CD4-positive, alpha-beta T cell (primary cell): ENCODE results near the gene C8G. TPM values are rescaled to one million over a fixed set of nuclear protein-coding genes. Genes with fewer than 3 reads are reported as not detected.

Experiments used
- ATAC-seq: fragments of 200-7000 bp; cut with Tn5 transposase; one replicate; pipeline ENCODE4 v1.10.0; 2022; ENCODE audit warnings: mild to moderate bottlenecking; ENCODE audit not compliant: poor library complexity
- CTCF ChIA-PET: fragments of 350-600 bp; sonication (Branson Sonifier 250); formaldehyde crosslinking; loops from one replicate; lab custom pipeline; 2021; ENCODE audit warnings: antibody characterized with exemption, inconsistent platforms; lab: Charles Lee
- POLR2A ChIA-PET: fragments of 350-600 bp; sonication (Branson Sonifier 250); formaldehyde crosslinking; loops from one replicate; lab custom pipeline; 2021; ENCODE audit warnings: antibody characterized with exemption, inconsistent platforms; lab: Charles Lee
- DNase-seq, 14 experiments: peaks; one replicate each; pipeline ENCODE4 v3.0.0-alpha.2; 2013 to 2020; ENCODE audit warnings: mixed read lengths in 2 of 14
- H3K27ac ChIP-seq, 2 donors: one replicate each; pipeline versions ENCODE4 v1.5.1 to v1.7.0; 2013; ENCODE audit warnings: low read length in 2 of 2, low read depth in 1 of 2, mild to moderate bottlenecking in 1 of 2
- H3K27me3 ChIP-seq, 2 experiments: 1 replicate in 1 of 2; 2 replicates in 1 of 2; pipeline versions ENCODE4 v1.6.1 to v1.7.0; 2013; ENCODE audit warnings: low read length in 2 of 2, control low read depth in 1 of 2, mild to moderate bottlenecking in 1 of 2, moderate library complexity in 1 of 2; ENCODE audit not compliant: insufficient read depth in 2 of 2, control insufficient read depth in 1 of 2
- H3K36me3 ChIP-seq: one replicate; pipeline ENCODE4 v1.6.1; 2013; ENCODE audit warnings: low read length, control low read depth; ENCODE audit not compliant: insufficient read depth
- H3K4me1 ChIP-seq: one replicate; pipeline ENCODE4 v1.6.1; 2013; ENCODE audit warnings: low read length, control low read depth; ENCODE audit not compliant: insufficient read depth
- H3K4me3 ChIP-seq: one replicate; pipeline ENCODE4 v1.5.1; 2013; ENCODE audit warnings: mild to moderate bottlenecking, low read length, moderate library complexity
- H3K9me3 ChIP-seq, 2 experiments: 1 replicate in 1 of 2; 2 replicates in 1 of 2; pipeline versions ENCODE4 v1.6.1 to v1.7.0; 2013; ENCODE audit warnings: low read length in 2 of 2, mild to moderate bottlenecking in 2 of 2, control low read depth in 1 of 2, moderate library complexity in 1 of 2; ENCODE audit not compliant: control insufficient read depth in 1 of 2, insufficient read depth in 1 of 2
- H3K27ac Mint-ChIP-seq: one replicate; pipeline ENCODE4 v1.8.0; 2020; ENCODE audit warnings: mixed read lengths
- H3K27me3 Mint-ChIP-seq: one replicate; pipeline ENCODE4 v1.8.0; 2021; ENCODE audit warnings: mixed read lengths
- H3K36me3 Mint-ChIP-seq: one replicate; pipeline ENCODE4 v1.8.0; 2021; ENCODE audit warnings: low read depth, mixed read lengths
- H3K4me1 Mint-ChIP-seq: one replicate; pipeline ENCODE4 v1.8.0; 2021; ENCODE audit warnings: low read depth, mixed read lengths
- H3K4me3 Mint-ChIP-seq: one replicate; pipeline ENCODE4 v1.8.0; 2020; ENCODE audit warnings: mild to moderate bottlenecking, mixed read lengths
- H3K9me3 Mint-ChIP-seq: one replicate; pipeline ENCODE4 v1.8.0; 2020; ENCODE audit warnings: mixed read lengths
- CTCF ChIP-seq: fragments of 200-600 bp; IDR thresholded peaks from one replicate; pipeline ENCODE4 v1.8.0; 2022; ENCODE audit warnings: antibody characterized with exemption, mild to moderate bottlenecking
- intact Hi-C, 2 experiments: fragments of 100-400 bp; cut with DNase I in 1 of 2; cut with micrococcal nuclease in 1 of 2; formaldehyde crosslinking; loops; one replicate each; pipeline versions ENCODE4 v1.15.1 to v1.9.0; 2023 to 2025; cut with DNase I, micrococcal nuclease
- total RNA-seq, 174 experiments: library from RNA in 2 of 174; stranded (reverse) in 2 of 174; gene quantifications; one replicate each; pipeline ENCODE4 v1.2.3 and lab custom pipeline; 2021 to 2026

Gene C8G
- total RNA-seq, 2 experiments from 2014 or later = not detected

GRCh38 chr9:136984464-136985026, 39.5 kb downstream of the C8G start:
- Histone ChIP-seq H3K36me3 (no peaks in the 10 kb centered on the region), H3K4me3 (no peak overlapping the region), H3K4me1 (peaks cover 17% of the 10 kb centered on the region), H3K27me3 (peaks cover 20 to 33% of the 10 kb centered on the region in 2 experiments), H3K9me3 (peaks cover 0 to 14% of the 10 kb centered on the region in 2 experiments), H3K27ac (no peak overlapping the region)
- Mint-ChIP-seq H3K4me1 (peaks cover 5% of the 10 kb centered on the region), H3K4me3 (no peak overlapping the region), H3K27ac (no peak overlapping the region), H3K9me3 (no peaks in the 10 kb centered on the region), H3K27me3 (peaks cover 38% of the 10 kb centered on the region), H3K36me3 (no peaks in the 10 kb centered on the region)
- intact Hi-C loops = no loop called here
- no peak for DNase-seq
- CTCF ChIA-PET = interaction anchor here (1.3 kb wide), 1 partner anchor 143 kb away, joined by 3 read pairs; the partner anchor contains the start of gene AJM1
- no peak for TF ChIP-seq CTCF
- POLR2A ChIA-PET = interaction anchor here (1.5 kb wide), 1 partner anchor 24 kb away, joined by 3 read pairs; no protein-coding TSS in a partner anchor
- ATAC-seq = no peak

DNA sequence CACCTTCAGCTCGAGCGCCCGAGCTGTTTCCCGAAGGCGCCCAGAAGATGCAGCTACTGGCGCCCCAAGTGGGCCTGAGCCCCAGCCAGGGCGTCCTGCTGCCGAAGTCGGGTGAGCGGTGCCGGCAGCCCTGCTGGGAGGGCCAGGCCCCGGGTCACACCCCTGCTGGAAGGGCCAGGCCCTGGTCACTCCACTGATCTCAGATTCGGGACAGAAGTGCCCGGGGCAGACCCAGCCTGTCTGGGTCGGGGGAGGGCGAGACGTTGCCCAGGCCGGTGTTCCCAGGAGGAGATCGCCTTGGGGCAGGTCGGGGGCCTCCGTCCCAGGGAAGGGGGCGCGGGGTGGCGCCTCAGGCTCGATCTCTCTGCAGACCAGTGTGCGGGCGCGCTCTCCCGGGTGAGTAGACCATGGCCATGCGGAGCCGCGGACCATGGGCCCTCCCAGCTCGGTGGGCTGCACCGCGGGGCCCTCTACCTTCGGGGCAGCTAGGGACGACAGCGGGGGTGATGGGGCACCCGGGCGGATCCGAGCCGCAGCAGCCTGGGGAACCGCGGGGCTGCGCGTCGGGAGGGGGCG, 40.1 kb downstream of the C8G start:
- Mint-ChIP-seq H3K36me3 (no peaks in the 10 kb centered on the region), H3K9me3 (no peaks in the 10 kb centered on the region), H3K27ac (no peak overlapping the region), H3K4me1 (peaks cover 5% of the 10 kb centered on the region), H3K4me3 (no peak overlapping the region), H3K27me3 (peaks cover 38% of the 10 kb centered on the region)
- peaks cover 15% of the 10 kb centered on the region for H3K4me1 ChIP-seq
- H3K27me3 ChIP-seq = peaks cover 20 to 33% of the 10 kb centered on the region in 2 experiments
- no peak overlapping the region for H3K4me3 ChIP-seq
- ATAC-seq = peak; percentile 43
- no peak for DNase-seq
- TF ChIP-seq CTCF = no peak
- H3K27ac ChIP-seq = no peak overlapping the region
- ChIA-PET POLR2A (interaction anchor here (1.5 kb wide), 1 partner anchor 25 kb away, joined by 3 read pairs; no protein-coding TSS in a partner anchor), CTCF (interaction anchor here (1.3 kb wide), 1 partner anchor 143 kb away, joined by 3 read pairs; the partner anchor contains the start of gene AJM1)
- intact Hi-C loops = no loop called here
- H3K36me3 ChIP-seq = no peaks in the 10 kb centered on the region
- peaks cover 0 to 11% of the 10 kb centered on the region in 2 experiments for H3K9me3 ChIP-seq

DNA sequence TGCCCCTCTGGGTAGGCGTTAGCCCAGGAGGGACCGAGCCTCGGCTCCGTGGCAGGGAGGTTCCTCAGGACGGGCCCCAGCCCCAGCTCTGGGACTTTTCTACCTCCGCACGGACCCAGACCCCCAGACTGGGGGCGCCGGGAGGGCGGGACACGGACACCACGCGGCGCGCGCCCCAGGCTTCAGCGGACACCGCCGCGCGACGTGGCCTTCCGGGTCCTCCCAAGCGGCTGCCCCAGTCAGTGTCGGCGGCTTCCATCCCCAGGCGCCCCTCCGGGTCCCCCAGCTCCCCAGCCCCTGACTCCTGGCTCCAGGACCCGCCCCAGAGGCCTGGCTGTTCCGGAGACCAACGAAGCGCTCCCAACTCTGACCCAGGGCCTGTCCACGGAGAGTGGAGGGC, 40.8 kb downstream of the C8G start:
- ATAC-seq = no peak
- H3K4me1 ChIP-seq = peaks cover 15% of the 10 kb centered on the region
- no peak overlapping the region for H3K27ac Mint-ChIP-seq
- no peak overlapping the region for H3K27ac ChIP-seq
- H3K27me3 Mint-ChIP-seq = peaks cover 33% of the 10 kb centered on the region
- peaks cover 20 to 33% of the 10 kb centered on the region in 2 experiments for H3K27me3 ChIP-seq
- no peak for DNase-seq
- peaks cover 0 to 11% of the 10 kb centered on the region in 2 experiments for H3K9me3 ChIP-seq
- no peaks in the 10 kb centered on the region for H3K36me3 ChIP-seq
- H3K4me1 Mint-ChIP-seq = peaks cover 10% of the 10 kb centered on the region
- H3K36me3 Mint-ChIP-seq = no peaks in the 10 kb centered on the region
- no peak overlapping the region for H3K4me3 ChIP-seq
- CTCF ChIA-PET = interaction anchor here (1.3 kb wide), 1 partner anchor 144 kb away, joined by 3 read pairs; the partner anchor contains the start of gene AJM1
- H3K4me3 Mint-ChIP-seq = no peak overlapping the region
- intact Hi-C loops = no loop called here
- no peak for TF ChIP-seq CTCF
- POLR2A ChIA-PET = interaction anchor here (1.5 kb wide), 1 partner anchor 25 kb away, joined by 3 read pairs; no protein-coding TSS in a partner anchor
- H3K9me3 Mint-ChIP-seq = no peaks in the 10 kb centered on the region
